Karpas-422 (cell line): ENCODE measurements around the gene EMX1. TPM values are rescaled to one million over a fixed set of nuclear protein-coding genes. Genes with fewer than 3 reads are reported as not detected.
"Not testable (repeated sequence)": the region's sequence is repeated elsewhere in the genome, so short reads cannot be mapped to it uniquely, and the experiment has no call there.

Experiments used
- DNase-seq: peaks from one replicate; pipeline ENCODE4 v3.0.0-alpha.2; 2015
- H2AFZ ChIP-seq: fragments of 200-600 bp; sonication (generic); 2 replicates; pipeline ENCODE4 v1.6.1; 2014; ENCODE audit warnings: antibody characterized with exemption, low read length, mixed read lengths
- H3K27ac ChIP-seq: fragments of 200-600 bp; sonication (generic); 2 replicates; pipeline ENCODE4 v1.5.1; 2014; ENCODE audit warnings: mild to moderate bottlenecking, low read length, moderate library complexity
- H3K27me3 ChIP-seq: fragments of 200-600 bp; sonication (generic); 2 replicates; pipeline ENCODE4 v1.6.1; 2014; ENCODE audit warnings: low read length, mixed read lengths
- H3K36me3 ChIP-seq: fragments of 200-600 bp; sonication (generic); 2 replicates; pipeline ENCODE4 v1.6.1; 2014; ENCODE audit warnings: low read length, mixed read lengths; ENCODE audit not compliant: insufficient read depth
- H3K4me1 ChIP-seq: fragments of 200-600 bp; sonication (generic); 2 replicates; pipeline ENCODE4 v1.6.1; 2014; ENCODE audit warnings: mild to moderate bottlenecking, low read length, mixed read lengths
- H3K4me2 ChIP-seq: fragments of 200-600 bp; sonication (generic); 2 replicates; pipeline ENCODE4 v1.6.1; 2014; ENCODE audit warnings: low read length, low read depth, mild to moderate bottlenecking; ENCODE audit not compliant: poor library complexity, severe bottlenecking
- H3K4me3 ChIP-seq: fragments of 200-600 bp; sonication (generic); 2 replicates; pipeline ENCODE4 v1.5.1; 2014; ENCODE audit warnings: mild to moderate bottlenecking, antibody characterized with exemption, low read length, mixed read lengths
- H3K79me2 ChIP-seq: fragments of 200-600 bp; sonication (generic); 2 replicates; pipeline ENCODE4 v1.6.1; 2014; ENCODE audit warnings: mild to moderate bottlenecking, low read length, mixed read lengths
- H3K9ac ChIP-seq: fragments of 200-600 bp; sonication (generic); 2 replicates; pipeline ENCODE4 v1.6.0; 2014; ENCODE audit warnings: low read length
- H3K9me2 ChIP-seq: fragments of 200-600 bp; sonication (generic), shearing (Covaris generic); replicated peaks from 2 replicates; pipeline ENCODE4 v1.6.0; 2014; ENCODE audit warnings: mild to moderate bottlenecking, low read length, moderate library complexity; ENCODE audit not compliant: insufficient read depth
- H3K9me3 ChIP-seq: fragments of 300-700, 200-600 bp; sonication (generic); 2 replicates; pipeline ENCODE4 v1.6.1; 2014; ENCODE audit warnings: low read length, mixed read lengths
- H4K20me1 ChIP-seq: fragments of 200-600 bp; sonication (generic); 2 replicates; pipeline ENCODE4 v1.6.1; 2014; ENCODE audit warnings: mild to moderate bottlenecking, antibody characterized with exemption, low read length, low read depth; ENCODE audit not compliant: insufficient read depth
- total RNA-seq: library from RNA; depleted of rRNA; stranded (reverse); fragments of >200 nt; shearing (Covaris generic); gene quantifications from 2 replicates; pipeline ENCODE4 v1.2.3, GENCODE V29; 2014; ENCODE audit warnings: low replicate concordance

Gene EMX1
- total RNA-seq, 1 experiment from 2014 or later, result not detected

GRCh38 chr2:72895759-72896281 lies 21.5 kb upstream of the EMX1 start:
- Histone ChIP-seq H3K4me3 (no peak overlapping the region), H4K20me1 (no peaks in the 10 kb centered on the region; the same call in 1 of the 2 replicates), H3K4me2 (no peak overlapping the region), H2AFZ (no peak overlapping the region), H3K4me1 (no peaks in the 10 kb centered on the region), H3K27ac (no peak overlapping the region), H3K9ac (no peak overlapping the region), H3K79me2 (no peaks in the 10 kb centered on the region), H3K36me3 (no peaks in the 10 kb centered on the region), H3K9me3 (no peaks in the 10 kb centered on the region), H3K9me2 (no peaks in the 10 kb centered on the region), H3K27me3 (no peaks in the 10 kb centered on the region)
- DNase-seq, result no peak

DNA sequence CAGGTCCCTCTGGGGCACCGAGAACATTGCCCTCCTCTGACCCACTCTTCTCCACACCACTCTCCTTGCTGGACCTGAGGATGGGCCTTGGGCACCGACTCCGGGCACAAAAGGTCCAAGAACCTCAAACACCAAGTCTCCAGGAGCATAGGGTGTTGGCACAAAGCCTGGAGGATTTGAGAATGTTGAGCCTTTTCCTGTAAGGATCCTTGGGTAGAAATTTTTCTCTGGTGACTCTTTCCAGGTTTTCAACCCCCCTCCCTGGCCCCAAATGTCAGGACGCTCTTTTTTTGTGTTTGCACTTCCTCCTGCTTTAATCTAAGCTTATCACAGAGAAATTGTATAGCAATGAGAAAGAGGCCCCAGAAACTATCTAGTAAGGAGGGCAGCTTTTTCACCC lies 20.9 kb upstream of the EMX1 start:
- Histone ChIP-seq H3K4me1 (no peaks in the 10 kb centered on the region), H3K4me2 (no peak overlapping the region), H3K9me3 (no peaks in the 10 kb centered on the region), H3K9me2 (no peaks in the 10 kb centered on the region), H3K27me3 (no peaks in the 10 kb centered on the region), H3K9ac (no peak overlapping the region), H4K20me1 (no peaks in the 10 kb centered on the region; the same call in 1 of the 2 replicates), H3K27ac (no peak overlapping the region), H3K79me2 (no peaks in the 10 kb centered on the region), H3K4me3 (no peak overlapping the region), H2AFZ (no peak overlapping the region), H3K36me3 (no peaks in the 10 kb centered on the region)
- DNase-seq, result no peak

- H3K79me2 ChIP-seq, result no peaks in the 10 kb centered on the region
- no peak for DNase-seq
- H3K27me3 ChIP-seq, result peaks cover 6% of the 10 kb centered on the region; the same call in 1 of the 2 replicates
- no peak overlapping the region for H3K27ac ChIP-seq
- no peaks in the 10 kb centered on the region for H3K4me1 ChIP-seq
- no peak overlapping the region for H2AFZ ChIP-seq
- no peaks in the 10 kb centered on the region; the same call in 1 of the 2 replicates for H4K20me1 ChIP-seq
- no peak overlapping the region for H3K4me3 ChIP-seq
- H3K4me2 ChIP-seq, result no peak overlapping the region
- no peaks in the 10 kb centered on the region for H3K36me3 ChIP-seq
- no peaks in the 10 kb centered on the region for H3K9me2 ChIP-seq
- H3K9me3 ChIP-seq, result no peaks in the 10 kb centered on the region
- no peak overlapping the region for H3K9ac ChIP-seq
Measured at GRCh38 chr2:72897785-72898584, 19.3 kb upstream of the EMX1 start.

GRCh38 chr2:72898585-72898906 lies 18.8 kb upstream of the EMX1 start:
- Histone ChIP-seq H3K9me3 (no peaks in the 10 kb centered on the region), H3K27ac (no peak overlapping the region), H3K27me3 (peaks cover 6% of the 10 kb centered on the region; the same call in 1 of the 2 replicates), H3K79me2 (no peaks in the 10 kb centered on the region), H3K9me2 (no peaks in the 10 kb centered on the region), H3K9ac (no peak overlapping the region), H4K20me1 (no peaks in the 10 kb centered on the region; the same call in 1 of the 2 replicates), H2AFZ (no peak overlapping the region), H3K4me1 (no peaks in the 10 kb centered on the region), H3K36me3 (no peaks in the 10 kb centered on the region), H3K4me3 (no peak overlapping the region), H3K4me2 (no peak overlapping the region)
- DNase-seq, result no peak

- no peak overlapping the region for H3K27ac ChIP-seq
- H3K4me2 ChIP-seq, result no peak overlapping the region
- H3K4me1 ChIP-seq, result no peaks in the 10 kb centered on the region
- H3K9me3 ChIP-seq, result no peaks in the 10 kb centered on the region
- no peaks in the 10 kb centered on the region for H3K9me2 ChIP-seq
- DNase-seq, result no peak
- no peaks in the 10 kb centered on the region; the same call in 1 of the 2 replicates for H4K20me1 ChIP-seq
- no peak overlapping the region for H3K9ac ChIP-seq
- H3K36me3 ChIP-seq, result no peaks in the 10 kb centered on the region
- no peaks in the 10 kb centered on the region for H3K79me2 ChIP-seq
- H3K4me3 ChIP-seq, result no peak overlapping the region
- H3K27me3 ChIP-seq, result peaks cover 6% of the 10 kb centered on the region; the same call in 1 of the 2 replicates
- no peak overlapping the region for H2AFZ ChIP-seq
Measured at GRCh38 chr2:72900191-72900825, 17.0 kb upstream of the EMX1 start.

DNA sequence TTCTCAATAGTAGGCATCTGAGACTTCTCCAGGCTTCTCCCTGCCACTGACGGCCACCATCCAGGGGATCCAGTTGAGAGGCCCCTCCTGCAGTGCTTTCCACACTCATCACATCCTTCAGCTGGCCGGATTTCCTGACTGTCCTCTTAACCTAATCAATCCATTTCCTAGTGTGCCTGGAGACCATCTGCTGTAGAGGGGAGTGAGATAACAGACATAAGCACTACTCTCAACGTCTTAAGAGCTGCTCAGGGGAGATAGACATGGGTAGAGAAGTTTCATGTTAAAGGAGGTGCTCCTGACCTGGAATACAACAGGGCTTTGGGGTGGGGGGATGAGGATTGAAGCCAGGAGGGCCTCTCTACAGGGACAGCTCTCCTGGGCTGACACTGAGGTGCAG lies 15.9 kb upstream of the EMX1 start:
- Histone ChIP-seq H3K27me3 (peaks cover 6% of the 10 kb centered on the region; the same call in 1 of the 2 replicates), H4K20me1 (no peaks in the 10 kb centered on the region; the same call in 1 of the 2 replicates), H3K27ac (no peak overlapping the region), H3K4me1 (no peaks in the 10 kb centered on the region), H3K4me2 (no peak overlapping the region), H3K4me3 (no peak overlapping the region), H3K9me2 (no peaks in the 10 kb centered on the region), H3K79me2 (no peaks in the 10 kb centered on the region), H2AFZ (no peak overlapping the region), H3K36me3 (no peaks in the 10 kb centered on the region), H3K9ac (no peak overlapping the region), H3K9me3 (no peaks in the 10 kb centered on the region)
- DNase-seq, result no peak

DNA sequence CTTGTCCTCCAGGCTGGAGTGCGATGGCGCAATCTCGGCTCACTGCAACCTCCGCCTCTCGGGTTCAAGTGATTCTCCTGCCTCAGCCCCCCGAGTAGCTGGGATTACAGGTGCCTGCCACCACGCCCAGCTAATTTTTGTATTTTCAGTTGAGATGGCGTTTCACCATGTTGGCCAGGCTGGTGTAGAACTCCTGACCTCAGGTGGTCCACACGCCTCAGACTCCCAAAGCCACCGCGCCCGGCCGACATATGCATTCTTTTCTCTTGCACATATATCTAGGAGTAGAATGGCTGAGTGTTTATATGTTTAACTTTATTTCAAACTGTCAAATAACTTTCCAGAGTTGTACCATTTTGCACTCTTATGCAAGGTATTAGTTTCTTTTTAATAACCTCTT lies 9.9 kb upstream of the EMX1 start:
- H3K4me1 ChIP-seq, H3K4me3 ChIP-seq, H2AFZ ChIP-seq, H3K9me3 ChIP-seq, H3K27me3 ChIP-seq, H4K20me1 ChIP-seq, H3K79me2 ChIP-seq, H3K36me3 ChIP-seq, H3K27ac ChIP-seq, H3K9ac ChIP-seq, H3K9me2 ChIP-seq, H3K4me2 ChIP-seq, DNase-seq: not testable (repeated sequence)

DNA sequence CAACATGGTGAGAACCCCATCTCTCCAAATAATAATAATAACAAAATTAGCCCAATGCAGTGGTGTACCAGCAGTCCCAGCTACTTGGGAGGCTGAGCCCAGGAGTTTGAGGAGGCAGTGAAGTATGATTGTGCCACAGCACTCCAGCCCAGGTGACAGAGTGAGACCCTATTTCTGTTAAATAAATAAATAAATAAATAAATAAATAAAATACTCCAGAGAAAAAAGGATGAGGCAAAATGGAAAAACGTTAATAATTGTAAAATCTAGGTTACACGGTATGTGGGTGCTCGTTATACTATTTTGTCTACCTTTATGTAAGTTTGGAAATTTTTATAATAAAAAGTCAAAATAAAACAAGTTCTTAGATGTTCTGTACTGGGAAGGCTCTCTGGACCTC lies 8.6 kb upstream of the EMX1 start:
- H2AFZ ChIP-seq, result no peak overlapping the region
- H4K20me1 ChIP-seq, result no peaks in the 10 kb centered on the region
- no peaks in the 10 kb centered on the region for H3K9me3 ChIP-seq
- no peak overlapping the region for H3K4me3 ChIP-seq
- H3K4me2 ChIP-seq, result no peak overlapping the region
- no peak overlapping the region for H3K9ac ChIP-seq
- H3K36me3 ChIP-seq, result no peaks in the 10 kb centered on the region
- no peak overlapping the region for H3K27ac ChIP-seq
- H3K9me2 ChIP-seq, result no peaks in the 10 kb centered on the region
- H3K4me1 ChIP-seq, result no peaks in the 10 kb centered on the region
- no peak for DNase-seq
- H3K79me2 ChIP-seq, result no peaks in the 10 kb centered on the region
- no peaks in the 10 kb centered on the region; the same call in 1 of the 2 replicates for H3K27me3 ChIP-seq
